Measurements from ENCODE around the gene GOLIM4. TPM values are rescaled to one million over a fixed set of nuclear protein-coding genes. Genes with fewer than 3 reads are reported as not detected.

Gene GOLIM4
- total and polyA plus RNA-seq, 4 donors = 20.5 to 48.8 (median 32.9) TPM

GRCh38 chr3:167989999-167990398 lies 105.7 kb downstream of the GOLIM4 start:
- DNase-seq = no peak
- Histone ChIP-seq H3K36me3 (ENCODE audit: control insufficient read depth in 1 of 2, insufficient read depth in 2 of 2, low read length in 1 of 2) (no peaks in the 10 kb centered on the region), H3K27me3 (ENCODE audit: control insufficient read depth in 1 of 2, insufficient read depth in 2 of 2, low read length in 1 of 2) (no peaks in the 10 kb centered on the region), H3K4me1 (ENCODE audit: control insufficient read depth in 1 of 2, insufficient read depth in 2 of 2, low read length in 2 of 2) (no peaks in the 10 kb centered on the region), H3K27ac (ENCODE audit: low read depth in 1 of 2, low read length in 2 of 2) (no peak overlapping the region), H3K9me3 (ENCODE audit: control insufficient read depth, low read length) (no peaks in the 10 kb centered on the region), H3K4me3 (ENCODE audit: low read length in 2 of 2) (no peak overlapping the region)
- WGBS, 2 donors = 6 to 12% methylated on average over 6 of the region's 6 CpGs
- ATAC-seq (ENCODE audit: low FRiP score) = no peak
- intact Hi-C loops (cut with DNase I) = no loop called here

- Histone ChIP-seq H3K27me3 (ENCODE audit: control insufficient read depth in 1 of 2, insufficient read depth in 2 of 2, low read length in 1 of 2) (no peaks in the 10 kb centered on the region), H3K36me3 (ENCODE audit: control insufficient read depth in 1 of 2, insufficient read depth in 2 of 2, low read length in 1 of 2) (no peaks in the 10 kb centered on the region), H3K9me3 (ENCODE audit: control insufficient read depth, low read length) (no peaks in the 10 kb centered on the region), H3K27ac (ENCODE audit: low read depth in 1 of 2, low read length in 2 of 2) (no peak overlapping the region), H3K4me3 (ENCODE audit: low read length in 2 of 2) (no peak overlapping the region), H3K4me1 (ENCODE audit: control insufficient read depth in 1 of 2, insufficient read depth in 2 of 2, low read length in 2 of 2) (no peaks in the 10 kb centered on the region)
- intact Hi-C loops (cut with DNase I) = no loop called here
- DNase-seq = no peak
- no peak for ATAC-seq (ENCODE audit: low FRiP score)
- 5 to 6% methylated on average over 2 of the region's 2 CpGs for WGBS, 2 donors
Observed at GRCh38 chr3:167989066-167989465, 106.7 kb downstream of the GOLIM4 start.

- no peak overlapping the region for H3K27ac ChIP-seq (ENCODE audit: low read depth in 1 of 2, low read length in 2 of 2)
- H3K9me3 ChIP-seq (ENCODE audit: control insufficient read depth, low read length) = no peaks in the 10 kb centered on the region
- 81 to 85% methylated on average over 2 of the region's 2 CpGs for WGBS, 2 donors
- no peaks in the 10 kb centered on the region for H3K27me3 ChIP-seq (ENCODE audit: control insufficient read depth in 1 of 2, insufficient read depth in 2 of 2, low read length in 1 of 2)
- no peak overlapping the region for H3K4me3 ChIP-seq (ENCODE audit: low read length in 2 of 2)
- intact Hi-C loops (cut with DNase I) = no loop called here
- no peaks in the 10 kb centered on the region for H3K36me3 ChIP-seq (ENCODE audit: control insufficient read depth in 1 of 2, insufficient read depth in 2 of 2, low read length in 1 of 2)
- no peak for ATAC-seq (ENCODE audit: low FRiP score)
- H3K4me1 ChIP-seq (ENCODE audit: control insufficient read depth in 1 of 2, insufficient read depth in 2 of 2, low read length in 2 of 2) = no peaks in the 10 kb centered on the region
- peak in 1 of 2 donors; percentile 17 for DNase-seq
Observed at GRCh38 chr3:167983583-167983982, 112.1 kb downstream of the GOLIM4 start.

GRCh38 chr3:167978486-167978885 lies 117.2 kb downstream of the GOLIM4 start:
- Histone ChIP-seq H3K27ac (ENCODE audit: low read depth in 1 of 2, low read length in 2 of 2) (no peak overlapping the region), H3K27me3 (ENCODE audit: control insufficient read depth in 1 of 2, insufficient read depth in 2 of 2, low read length in 1 of 2) (no peaks in the 10 kb centered on the region), H3K4me1 (ENCODE audit: control insufficient read depth in 1 of 2, insufficient read depth in 2 of 2, low read length in 2 of 2) (no peaks in the 10 kb centered on the region), H3K36me3 (ENCODE audit: control insufficient read depth in 1 of 2, insufficient read depth in 2 of 2, low read length in 1 of 2) (no peaks in the 10 kb centered on the region), H3K9me3 (ENCODE audit: control insufficient read depth, low read length) (no peaks in the 10 kb centered on the region), H3K4me3 (ENCODE audit: low read length in 2 of 2) (no peak overlapping the region)
- intact Hi-C loops (cut with DNase I) = no loop called here
- DNase-seq (no peak), ATAC-seq (ENCODE audit: low FRiP score) (no peak)
- WGBS, 2 donors = 94 to 98% methylated on average over 1 of the region's 1 CpG

- Histone ChIP-seq H3K36me3 (ENCODE audit: control insufficient read depth in 1 of 2, insufficient read depth in 2 of 2, low read length in 1 of 2) (no peaks in the 10 kb centered on the region), H3K4me1 (ENCODE audit: control insufficient read depth in 1 of 2, insufficient read depth in 2 of 2, low read length in 2 of 2) (no peaks in the 10 kb centered on the region), H3K27me3 (ENCODE audit: control insufficient read depth in 1 of 2, insufficient read depth in 2 of 2, low read length in 1 of 2) (no peaks in the 10 kb centered on the region), H3K27ac (ENCODE audit: low read depth in 1 of 2, low read length in 2 of 2) (no peak overlapping the region), H3K9me3 (ENCODE audit: control insufficient read depth, low read length) (no peaks in the 10 kb centered on the region), H3K4me3 (ENCODE audit: low read length in 2 of 2) (no peak overlapping the region)
- ATAC-seq (ENCODE audit: low FRiP score) (no peak), DNase-seq (no peak)
- WGBS, 2 donors = 78 to 84% methylated on average over 3 of the region's 3 CpGs
- intact Hi-C loops (cut with DNase I) = no loop called here
Observed at GRCh38 chr3:167978071-167978470, 117.7 kb downstream of the GOLIM4 start.

GRCh38 chr3:167976516-167977361 lies 119.0 kb downstream of the GOLIM4 start:
- intact Hi-C loops (cut with DNase I) = no loop called here
- DNase-seq = no peak
- WGBS, 2 donors = 26 to 28% methylated on average over 8 of the region's 8 CpGs

GRCh38 chr3:167973901-167974300 lies 121.8 kb downstream of the GOLIM4 start:
- no peak for ATAC-seq (ENCODE audit: low FRiP score)

More at GRCh38 chr3:167976516-167977361, 119.0 kb downstream of the GOLIM4 start:
- Histone ChIP-seq H3K27ac (ENCODE audit: low read depth in 1 of 2, low read length in 2 of 2) (no peak overlapping the region), H3K36me3 (ENCODE audit: control insufficient read depth in 1 of 2, insufficient read depth in 2 of 2, low read length in 1 of 2) (no peaks in the 10 kb centered on the region), H3K4me1 (ENCODE audit: control insufficient read depth in 1 of 2, insufficient read depth in 2 of 2, low read length in 2 of 2) (no peaks in the 10 kb centered on the region), H3K27me3 (ENCODE audit: control insufficient read depth in 1 of 2, insufficient read depth in 2 of 2, low read length in 1 of 2) (no peaks in the 10 kb centered on the region), H3K4me3 (ENCODE audit: low read length in 2 of 2) (no peak overlapping the region), H3K9me3 (ENCODE audit: control insufficient read depth, low read length) (no peaks in the 10 kb centered on the region)
- ATAC-seq (ENCODE audit: low FRiP score) = no peak

GRCh38 chr3:167973046-167973445 lies 122.7 kb downstream of the GOLIM4 start:
- ATAC-seq (ENCODE audit: low FRiP score) (no peak), DNase-seq (no peak)
- Histone ChIP-seq H3K36me3 (ENCODE audit: control insufficient read depth in 1 of 2, insufficient read depth in 2 of 2, low read length in 1 of 2) (no peaks in the 10 kb centered on the region), H3K4me3 (ENCODE audit: low read length in 2 of 2) (no peak overlapping the region), H3K9me3 (ENCODE audit: control insufficient read depth, low read length) (no peaks in the 10 kb centered on the region), H3K27me3 (ENCODE audit: control insufficient read depth in 1 of 2, insufficient read depth in 2 of 2, low read length in 1 of 2) (no peaks in the 10 kb centered on the region), H3K4me1 (ENCODE audit: control insufficient read depth in 1 of 2, insufficient read depth in 2 of 2, low read length in 2 of 2) (no peaks in the 10 kb centered on the region), H3K27ac (ENCODE audit: low read depth in 1 of 2, low read length in 2 of 2) (no peak overlapping the region)
- WGBS, 2 donors = 56 to 84% methylated on average over 2 of the region's 2 CpGs
- intact Hi-C loops (cut with DNase I) = no loop called here

More at GRCh38 chr3:167973901-167974300, 121.8 kb downstream of the GOLIM4 start:
- Histone ChIP-seq H3K9me3 (ENCODE audit: control insufficient read depth, low read length) (no peaks in the 10 kb centered on the region), H3K4me1 (ENCODE audit: control insufficient read depth in 1 of 2, insufficient read depth in 2 of 2, low read length in 2 of 2) (no peaks in the 10 kb centered on the region), H3K36me3 (ENCODE audit: control insufficient read depth in 1 of 2, insufficient read depth in 2 of 2, low read length in 1 of 2) (no peaks in the 10 kb centered on the region), H3K27ac (ENCODE audit: low read depth in 1 of 2, low read length in 2 of 2) (no peak overlapping the region), H3K4me3 (ENCODE audit: low read length in 2 of 2) (no peak overlapping the region), H3K27me3 (ENCODE audit: control insufficient read depth in 1 of 2, insufficient read depth in 2 of 2, low read length in 1 of 2) (no peaks in the 10 kb centered on the region)
- DNase-seq = no peak
- intact Hi-C loops (cut with DNase I) = no loop called here

- ATAC-seq (ENCODE audit: low FRiP score) (no peak), DNase-seq (no peak)
- H3K4me3 ChIP-seq (ENCODE audit: low read length in 2 of 2) = no peak overlapping the region
- H3K27ac ChIP-seq (ENCODE audit: low read depth in 1 of 2, low read length in 2 of 2) = no peak overlapping the region
- H3K9me3 ChIP-seq (ENCODE audit: control insufficient read depth, low read length) = peaks cover 2% of the 10 kb centered on the region
- H3K36me3 ChIP-seq (ENCODE audit: control insufficient read depth in 1 of 2, insufficient read depth in 2 of 2, low read length in 1 of 2) = no peaks in the 10 kb centered on the region
- WGBS, 2 donors = 77 to 80% methylated on average over 3 of the region's 3 CpGs
- H3K4me1 ChIP-seq (ENCODE audit: control insufficient read depth in 1 of 2, insufficient read depth in 2 of 2, low read length in 2 of 2) = no peaks in the 10 kb centered on the region
- no peaks in the 10 kb centered on the region for H3K27me3 ChIP-seq (ENCODE audit: control insufficient read depth in 1 of 2, insufficient read depth in 2 of 2, low read length in 1 of 2)
- intact Hi-C loops (cut with DNase I) = no loop called here
Observed at GRCh38 chr3:167972502-167972901, 123.2 kb downstream of the GOLIM4 start.
